HepG2 (cell line): ENCODE results near the gene IRF5. TPM values are rescaled to one million over a fixed set of nuclear protein-coding genes. Genes with fewer than 3 reads are reported as not detected.

Source experiments
- ATAC-seq: fragments of 200-7000 bp; cut with Tn5 transposase; 3 replicates; pipeline ENCODE4 v1.9.1; 2020; ENCODE audit warnings: mild to moderate bottlenecking, moderate library complexity
- BruUV-seq: library from RNA; stranded (reverse); fragments of 400-500 nt; replicated peaks from 2 replicates; lab custom pipeline; 2021; lab: Mats Ljungman, UMichigan
- CTCF ChIA-PET: fragments of 300-600 bp; formaldehyde crosslinking; extraction: SDS; loops from one replicate; lab custom pipeline; 2021; ENCODE audit warnings: low total read pairs, inconsistent platforms, low intra/inter-chr PET ratio; lab: Yijun Ruan, JAX
- POLR2A ChIA-PET: fragments of 350-600 bp; sonication (Branson Sonifier 250); formaldehyde crosslinking; loops from one replicate; lab custom pipeline; 2020; ENCODE audit warnings: antibody characterized with exemption, inconsistent platforms; lab: Yijun Ruan, JAX
- DNase-seq: peaks from one replicate; pipeline ENCODE4 v3.0.0-alpha.2; 2015; ENCODE audit warnings: low spot score
- FAIRE-seq: peaks from 3 replicates; lab custom pipeline; 2011; peaks lifted over from hg19 to GRCh38; lab: Jason Lieb, UNC
- H2AFZ ChIP-seq: one replicate; pipeline ENCODE4 v1.6.1; 2011; ENCODE audit warnings: low read length, inconsistent platforms
- H3K27ac ChIP-seq: fragments of 300-600 bp; 3 replicates; pipeline ENCODE4 v1.8.0; 2011; ENCODE audit warnings: mixed run types, mild to moderate bottlenecking, mixed read lengths, low read length, inconsistent platforms; ENCODE audit not compliant: insufficient read depth; ENCODE audit errors: extremely low read length
- H3K27me3 ChIP-seq, 2 experiments: fragments of 200-600 bp in 1 of 2; 2 replicates in 1 of 2; 3 replicates in 1 of 2; pipeline versions ENCODE4 v1.6.0 to v1.8.0; 2011; ENCODE audit warnings: low read length in 2 of 2, mild to moderate bottlenecking in 2 of 2, moderate library complexity in 2 of 2, inconsistent platforms in 1 of 2; ENCODE audit not compliant: insufficient read depth in 2 of 2, control insufficient read depth in 1 of 2
- H3K36me3 ChIP-seq, 2 experiments: fragments of 200-600 bp in 1 of 2; replicated peaks in 1 of 2; 2 replicates in 1 of 2; 3 replicates in 1 of 2; pipeline versions ENCODE4 v1.5.1 to v1.8.0; 2011; ENCODE audit warnings: low read length in 2 of 2, inconsistent platforms in 1 of 2; ENCODE audit not compliant: insufficient read depth in 2 of 2, control insufficient read depth in 1 of 2
- H3K4me1 ChIP-seq: 2 replicates; pipeline ENCODE4 v1.5.1; 2012; ENCODE audit warnings: low read length, inconsistent platforms; ENCODE audit not compliant: insufficient read depth
- H3K4me2 ChIP-seq: 2 replicates; pipeline ENCODE4 v1.6.0; 2011; ENCODE audit warnings: low read depth, low read length, inconsistent platforms
- H3K4me3 ChIP-seq, 3 experiments: fragments of 200-600 bp in 1 of 3; sonication (generic), shearing (Covaris generic) in 1 of 3; replicated peaks in 1 of 3; 2 replicates each; pipeline ENCODE4 v1.5.1; 2011 to 2016; ENCODE audit warnings: low read length in 3 of 3, inconsistent platforms in 2 of 3, low read depth in 2 of 3, mild to moderate bottlenecking in 2 of 3, control low read depth in 1 of 3, mixed read lengths in 1 of 3; ENCODE audit not compliant: insufficient read depth in 1 of 3
- H3K79me2 ChIP-seq: one replicate; pipeline ENCODE4 v1.6.1; 2011; ENCODE audit warnings: low read length, inconsistent platforms; ENCODE audit not compliant: insufficient read depth
- H3K9ac ChIP-seq: 2 replicates; pipeline ENCODE4 v1.6.0; 2011; ENCODE audit warnings: mild to moderate bottlenecking, low read depth, low read length, inconsistent platforms; ENCODE audit not compliant: insufficient read depth
- H3K9me3 ChIP-seq: 2 replicates; pipeline ENCODE4 v1.5.1; 2012; ENCODE audit warnings: mild to moderate bottlenecking, low read length
- H4K20me1 ChIP-seq: 2 replicates; pipeline ENCODE4 v1.6.0; 2011; ENCODE audit warnings: inconsistent platforms, mild to moderate bottlenecking, low read length, moderate library complexity; ENCODE audit not compliant: insufficient read depth
- BCLAF1 ChIP-seq: fragments of 450-650 bp; IDR thresholded peaks from 2 replicates; pipeline ENCODE4 v1.6.1; 2017; ENCODE audit warnings: mild to moderate bottlenecking
- NCOA1 ChIP-seq: sonication (generic); formaldehyde crosslinking; IDR thresholded peaks from 2 replicates; pipeline ENCODE4 v1.9.0; 2021; ENCODE audit warnings: missing genetic modification reagents
- NKX3-1 ChIP-seq: sonication (generic); formaldehyde crosslinking; IDR thresholded peaks from 2 replicates; pipeline ENCODE4 v1.5.0; 2020; ENCODE audit warnings: missing genetic modification reagents
- POLR2A ChIP-seq, 2 experiments: IDR thresholded peaks; 2 replicates each; pipeline ENCODE4 v1.6.1; 2011; ENCODE audit warnings: low read depth in 2 of 2, low read length in 2 of 2, mild to moderate bottlenecking in 1 of 2, moderate library complexity in 1 of 2; ENCODE audit not compliant: insufficient read depth in 1 of 2
- TAF1 ChIP-seq: sonication (generic); formaldehyde crosslinking; IDR thresholded peaks from 2 replicates; pipeline ENCODE4 v1.4.0; 2020; ENCODE audit warnings: missing genetic modification reagents
- TBX3 ChIP-seq: fragments of 450-650 bp; IDR thresholded peaks from 2 replicates; pipeline ENCODE4 v1.6.1; 2017; ENCODE audit warnings: antibody characterized with exemption, mild to moderate bottlenecking, inconsistent platforms, borderline replicate concordance
- ZBTB1 ChIP-seq: sonication (generic); formaldehyde crosslinking; IDR thresholded peaks from 2 replicates; pipeline ENCODE4 v1.4.0; 2020; ENCODE audit warnings: missing genetic modification reagents, borderline replicate concordance
- ZNF136 ChIP-seq: sonication (generic); formaldehyde crosslinking; IDR thresholded peaks from 2 replicates; pipeline ENCODE4 v1.8.1; 2022; ENCODE audit warnings: low read depth, mild to moderate bottlenecking, moderate library complexity, missing genetic modification reagents
- ZNF451 ChIP-seq: sonication (generic); formaldehyde crosslinking; IDR thresholded peaks from 2 replicates; pipeline ENCODE4 v1.5.0; 2020; ENCODE audit warnings: mild to moderate bottlenecking, missing genetic modification reagents
- ZNF746 ChIP-seq: sonication (generic); formaldehyde crosslinking; IDR thresholded peaks from 2 replicates; pipeline ENCODE4 v1.8.0; 2022; ENCODE audit warnings: mild to moderate bottlenecking, missing genetic modification reagents
- WGBS: methylation state at CpG from one replicate; pipeline ENCODE4 v1.1.6; 2017; ENCODE audit warnings: low lambda C conversion rate; 5-methylcytosine and 5-hydroxymethylcytosine counted together
- in situ Hi-C: cut with HindIII; loops from 2 replicates; pipeline ENCODE4 v1.10.0; 2017; ENCODE audit warnings: low pct_unique_long_range_greater_than_20kb; ENCODE audit not compliant: extremely low pct_ligation_motif_present
- intact Hi-C: fragments of 100-400 bp; cut with micrococcal nuclease; formaldehyde crosslinking; loops from one replicate; pipeline ENCODE4 v1.10.0; 2022; ENCODE audit not compliant: unreplicated experiment
- polyA plus RNA-seq, 8 experiments: library from polyadenylated mRNA; depleted of rRNA in 3 of 8; stranded (reverse) in 7 of 8; unstranded in 1 of 8; fragments of >200 nt; fragmentation: Illumina TruSeq in 4 of 8; extraction: Trizol in 4 of 8; gene quantifications; 2 replicates each; pipeline versions ENCODE4 v1.2.1 to v1.2.3, GENCODE V29; 2011 to 2016; ENCODE audit warnings: low read depth in 4 of 8, missing spikeins in 1 of 8, mixed read lengths in 1 of 8; ENCODE audit not compliant: insufficient read depth in 1 of 8
- total RNA-seq, 5 experiments: library from RNA; depleted of rRNA; stranded (reverse); fragments of >200 nt; fragmentation: Illumina TruSeq; extraction: Trizol; gene quantifications; 2 replicates each; pipeline ENCODE4 v1.2.3, GENCODE V29; 2016; ENCODE audit warnings: low read depth in 1 of 5

IRF5 gene
- total and polyA plus RNA-seq, 2 of the 13 experiments (the other 11 are each of a cell fraction or from before 2014, with no cell fraction given) = 2.0 to 2.9 TPM

DNA sequence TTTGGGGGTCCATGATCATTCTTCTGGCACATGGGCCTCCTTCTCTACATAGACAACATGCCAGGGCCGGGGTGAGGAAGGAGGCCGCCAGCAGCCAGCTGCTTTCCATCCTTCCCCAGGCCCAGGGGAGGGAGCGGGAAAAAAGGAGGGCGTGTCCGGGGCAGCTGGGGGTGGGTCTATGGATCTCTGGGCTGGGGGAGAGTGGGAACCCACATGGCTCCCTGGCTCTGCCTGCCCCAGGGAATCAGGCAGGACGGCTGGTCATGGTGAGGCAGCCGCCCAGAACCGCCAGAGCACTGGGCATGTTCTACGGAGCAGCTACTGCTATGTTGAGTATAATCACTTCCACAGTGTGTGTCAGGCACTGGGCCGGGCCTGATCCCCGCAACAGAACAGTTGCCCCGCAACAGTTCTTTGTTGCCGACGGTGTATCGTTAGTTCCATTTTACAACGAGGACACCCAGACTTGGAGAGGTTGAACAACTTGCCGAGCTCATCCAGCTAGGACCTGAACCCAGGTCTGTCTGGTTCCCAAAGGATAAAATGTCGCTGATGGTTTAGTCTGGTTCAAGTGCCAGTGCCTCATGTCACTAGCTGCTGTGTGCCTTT, 6.4 kb upstream of the IRF5 start:
- BruUV-seq = no TSS peak
- Histone ChIP-seq H3K27me3 (peaks cover 9 to 44% of the 10 kb centered on the region in 2 experiments), H3K27ac (no peak overlapping the region), H3K4me2 (no peak overlapping the region), H3K9ac (no peak overlapping the region), H4K20me1 (no peaks in the 10 kb centered on the region), H3K4me1 (peaks cover 35% of the 10 kb centered on the region), H3K79me2 (no peaks in the 10 kb centered on the region), H3K4me3 (no peak overlapping the region), H3K36me3 (no peaks in the 10 kb centered on the region), H2AFZ (no peak overlapping the region), H3K9me3 (no peaks in the 10 kb centered on the region)
- CTCF ChIA-PET = no interaction called here
- DNase-seq (no peak), FAIRE-seq (no peak), ATAC-seq (no peak)
- TF ChIP-seq TBX3 = no peak
- no peak for TF ChIP-seq ZBTB1 (CRISPR knock-in tag)
- TF ChIP-seq NCOA1 (CRISPR knock-in tag) = no peak
- TF ChIP-seq ZNF136 = no peak
- no peak for TF ChIP-seq POLR2A (IDR thresholded peaks at IDR 0.05; ENCODE audit: insufficient read depth in 1 of 2, low read depth in 2 of 2, low read length in 2 of 2)
- no peak for TF ChIP-seq ZNF746 (CRISPR knock-in tag)
- no peak for TF ChIP-seq BCLAF1
- TF ChIP-seq TAF1 (CRISPR knock-in tag) = no peak
- no peak for TF ChIP-seq ZNF451 (CRISPR knock-in tag)
- TF ChIP-seq NKX3-1 (CRISPR knock-in tag) = no peak
- in situ Hi-C loops = no loop called here
- 82% methylated on average over 10 of the region's 18 CpGs for WGBS
- POLR2A ChIA-PET = no interaction called here
- intact Hi-C loops = no loop called here
